GM19035 (cell line): ENCODE results near the gene PEX14.

Experiments
- ATAC-seq: cut with Tn5 transposase; IDR thresholded peaks from one replicate; pipeline ENCODE4 v1.9.1; 2021; ENCODE audit not compliant: unreplicated experiment

Gene PEX14

GRCh38 chr1:10631121-10631810, 156.5 kb downstream of the PEX14 start:
- no peak for ATAC-seq

GRCh38 chr1:10631811-10632593, 157.3 kb downstream of the PEX14 start:
- ATAC-seq: no peak

GRCh38 chr1:10632691-10633090, 157.9 kb downstream of the PEX14 start:
- no peak for ATAC-seq

- no peak for ATAC-seq
Measured at GRCh38 chr1:10633416-10633815, 158.7 kb downstream of the PEX14 start.

- no peak for ATAC-seq
Measured at GRCh38 chr1:10634075-10634427, 159.3 kb downstream of the PEX14 start.

- no peak for ATAC-seq
Measured at GRCh38 chr1:10634428-10635084, 159.8 kb downstream of the PEX14 start.

- ATAC-seq: no peak
Measured at GRCh38 chr1:10635085-10635896, 160.5 kb downstream of the PEX14 start.

GRCh38 chr1:10635992-10636391, 161.2 kb downstream of the PEX14 start:
- ATAC-seq: no peak

- ATAC-seq: no peak
Measured at GRCh38 chr1:10637400-10637799, 162.7 kb downstream of the PEX14 start.

GRCh38 chr1:10637834-10638558, 163.2 kb downstream of the PEX14 start:
- no peak for ATAC-seq

GRCh38 chr1:10638559-10639005, 163.8 kb downstream of the PEX14 start:
- ATAC-seq: no peak

- no peak for ATAC-seq
Measured at GRCh38 chr1:10639011-10639774, 164.4 kb downstream of the PEX14 start.

- ATAC-seq: no peak
Measured at GRCh38 chr1:10639775-10640578, 165.2 kb downstream of the PEX14 start.

GRCh38 chr1:10640843-10641553, 166.2 kb downstream of the PEX14 start:
- ATAC-seq: no peak

- ATAC-seq: no peak
Measured at GRCh38 chr1:10641976-10642375, 167.2 kb downstream of the PEX14 start.

- ATAC-seq: no peak
Measured at GRCh38 chr1:10642403-10643080, 167.8 kb downstream of the PEX14 start.

- ATAC-seq: no peak
Measured at GRCh38 chr1:10643607-10644306, 169.0 kb downstream of the PEX14 start.
